Measurements from ENCODE around the gene ADAMTS9.

Gene ADAMTS9, protein sequence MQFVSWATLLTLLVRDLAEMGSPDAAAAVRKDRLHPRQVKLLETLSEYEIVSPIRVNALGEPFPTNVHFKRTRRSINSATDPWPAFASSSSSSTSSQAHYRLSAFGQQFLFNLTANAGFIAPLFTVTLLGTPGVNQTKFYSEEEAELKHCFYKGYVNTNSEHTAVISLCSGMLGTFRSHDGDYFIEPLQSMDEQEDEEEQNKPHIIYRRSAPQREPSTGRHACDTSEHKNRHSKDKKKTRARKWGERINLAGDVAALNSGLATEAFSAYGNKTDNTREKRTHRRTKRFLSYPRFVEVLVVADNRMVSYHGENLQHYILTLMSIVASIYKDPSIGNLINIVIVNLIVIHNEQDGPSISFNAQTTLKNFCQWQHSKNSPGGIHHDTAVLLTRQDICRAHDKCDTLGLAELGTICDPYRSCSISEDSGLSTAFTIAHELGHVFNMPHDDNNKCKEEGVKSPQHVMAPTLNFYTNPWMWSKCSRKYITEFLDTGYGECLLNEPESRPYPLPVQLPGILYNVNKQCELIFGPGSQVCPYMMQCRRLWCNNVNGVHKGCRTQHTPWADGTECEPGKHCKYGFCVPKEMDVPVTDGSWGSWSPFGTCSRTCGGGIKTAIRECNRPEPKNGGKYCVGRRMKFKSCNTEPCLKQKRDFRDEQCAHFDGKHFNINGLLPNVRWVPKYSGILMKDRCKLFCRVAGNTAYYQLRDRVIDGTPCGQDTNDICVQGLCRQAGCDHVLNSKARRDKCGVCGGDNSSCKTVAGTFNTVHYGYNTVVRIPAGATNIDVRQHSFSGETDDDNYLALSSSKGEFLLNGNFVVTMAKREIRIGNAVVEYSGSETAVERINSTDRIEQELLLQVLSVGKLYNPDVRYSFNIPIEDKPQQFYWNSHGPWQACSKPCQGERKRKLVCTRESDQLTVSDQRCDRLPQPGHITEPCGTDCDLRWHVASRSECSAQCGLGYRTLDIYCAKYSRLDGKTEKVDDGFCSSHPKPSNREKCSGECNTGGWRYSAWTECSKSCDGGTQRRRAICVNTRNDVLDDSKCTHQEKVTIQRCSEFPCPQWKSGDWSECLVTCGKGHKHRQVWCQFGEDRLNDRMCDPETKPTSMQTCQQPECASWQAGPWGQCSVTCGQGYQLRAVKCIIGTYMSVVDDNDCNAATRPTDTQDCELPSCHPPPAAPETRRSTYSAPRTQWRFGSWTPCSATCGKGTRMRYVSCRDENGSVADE (N-terminal part only)

DNA sequence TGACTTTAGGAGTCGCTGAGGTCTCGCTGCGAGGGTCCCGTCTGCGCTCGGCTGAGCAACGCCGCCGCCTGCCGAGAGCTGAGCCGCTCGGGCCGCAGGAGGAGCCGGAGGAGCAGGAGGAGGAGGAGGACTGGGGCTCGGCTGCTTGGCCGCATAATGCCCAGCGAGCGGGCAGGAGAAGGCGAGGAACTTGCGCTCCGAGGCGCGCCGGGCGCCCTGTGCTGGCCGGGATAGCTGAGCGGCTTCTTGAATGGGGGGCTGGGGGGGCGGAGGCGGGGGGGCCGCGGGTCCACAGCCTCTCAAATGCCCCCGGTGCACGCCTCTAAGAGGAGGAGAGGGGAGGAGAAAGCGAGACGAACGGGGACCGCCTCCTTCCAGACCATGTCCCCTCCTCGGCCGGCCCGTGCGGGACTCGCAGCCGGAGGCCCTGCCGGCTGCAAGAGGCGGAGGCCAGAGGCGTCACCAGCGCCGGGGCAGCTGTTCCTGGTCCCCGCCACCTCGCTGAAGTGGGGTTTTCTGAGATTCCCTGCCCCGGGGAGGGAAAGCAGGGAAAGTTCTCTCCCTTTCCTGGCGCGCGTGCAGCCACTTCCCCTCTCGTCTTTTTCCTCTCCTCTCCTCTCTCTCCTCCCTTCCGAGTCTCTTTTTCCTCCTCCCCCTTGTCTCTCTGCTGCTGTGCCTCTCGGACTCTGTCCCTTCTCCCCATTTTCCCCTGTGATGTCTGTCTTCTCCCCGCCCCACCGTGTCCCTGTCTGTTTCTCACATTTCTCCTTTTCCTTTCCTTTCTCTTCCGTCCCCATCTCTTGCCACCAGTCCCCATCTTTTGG is at the start of gene ADAMTS9:
Gene ADAMTS9 (minus strand): TSS at position 220 of the 824 bp plus-strand sequence. CDS start 343 bp downstream, outside the sequence.
- DNase-seq, result no peak

DNA sequence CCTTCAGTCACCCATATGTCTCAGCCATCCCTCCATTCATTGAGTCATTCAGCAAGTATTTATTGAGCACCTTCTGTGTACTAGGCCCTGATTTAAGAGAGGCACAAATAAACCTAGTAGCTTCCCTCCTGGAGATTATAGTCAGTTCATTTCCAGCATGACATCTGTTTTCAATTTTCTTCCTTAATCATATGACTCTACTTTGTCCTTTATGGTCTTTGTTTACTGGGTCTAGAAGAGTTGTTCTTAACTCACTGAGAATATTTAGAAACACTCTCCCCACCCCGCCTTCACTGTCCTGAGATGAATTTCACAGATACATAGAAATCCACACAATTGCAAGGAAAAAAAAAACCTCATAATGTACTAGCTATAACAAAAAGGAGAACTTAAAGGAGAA is 44.8 kb upstream of the ADAMTS9 start:
- no peak for DNase-seq

DNA sequence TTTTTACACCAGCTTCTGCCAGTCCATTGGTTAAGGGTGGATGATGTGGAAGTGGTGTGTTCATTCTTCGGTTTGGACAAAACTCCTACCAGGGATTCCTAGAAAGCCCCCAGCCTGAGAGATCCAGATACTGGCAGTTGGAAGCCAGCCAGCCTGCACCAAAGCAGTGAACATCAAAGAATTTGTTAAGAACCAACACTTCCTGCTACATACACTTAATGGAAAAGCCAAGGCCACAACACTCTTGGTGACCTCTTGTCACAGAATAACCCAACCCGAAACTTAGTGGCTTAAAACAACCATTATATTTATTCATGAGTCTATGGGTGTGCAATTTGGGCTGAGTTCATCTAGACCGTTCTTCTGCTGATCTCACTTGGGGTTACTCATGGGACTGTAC is 42.9 kb upstream of the ADAMTS9 start:
- no peak for DNase-seq

DNA sequence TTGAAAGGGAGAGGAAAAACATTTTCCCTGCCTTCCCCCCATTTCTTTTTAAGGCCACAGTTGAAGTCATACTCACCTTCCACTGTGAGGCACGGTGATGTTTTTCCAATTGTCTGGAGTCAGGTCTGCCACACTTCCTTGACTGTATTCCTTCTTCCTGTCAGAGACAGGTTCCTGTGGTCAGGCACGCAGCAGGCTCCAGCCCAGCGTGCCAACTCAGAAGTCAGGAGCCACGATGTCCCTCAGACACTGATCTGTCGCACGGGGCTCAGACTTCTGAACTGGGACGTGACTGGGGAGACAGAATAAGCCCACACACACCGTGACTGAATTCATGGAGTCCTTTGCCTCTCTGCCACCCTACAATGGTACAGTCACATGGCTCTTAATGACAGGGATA is 41.2 kb upstream of the ADAMTS9 start:
- DNase-seq, result no peak

DNA sequence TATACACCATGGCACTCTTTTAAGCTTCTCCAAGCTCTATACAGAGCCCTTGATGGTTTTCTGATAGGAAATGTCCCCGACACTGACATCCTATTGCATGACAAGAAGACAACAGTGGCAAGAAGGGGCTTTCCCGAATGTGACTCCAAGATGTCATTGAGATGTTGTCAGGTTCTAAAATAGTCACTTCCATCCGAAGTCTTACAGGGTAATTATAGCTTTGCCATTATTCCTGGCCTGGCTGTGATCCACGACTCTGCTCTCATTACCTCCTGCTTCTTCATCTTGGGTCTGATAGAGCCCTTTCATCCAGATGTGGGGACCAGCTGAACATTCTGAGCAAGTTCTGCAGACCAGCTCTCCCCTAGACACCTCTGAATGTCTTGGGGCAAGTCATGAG is 40.6 kb upstream of the ADAMTS9 start:
- DNase-seq, result no peak

DNA sequence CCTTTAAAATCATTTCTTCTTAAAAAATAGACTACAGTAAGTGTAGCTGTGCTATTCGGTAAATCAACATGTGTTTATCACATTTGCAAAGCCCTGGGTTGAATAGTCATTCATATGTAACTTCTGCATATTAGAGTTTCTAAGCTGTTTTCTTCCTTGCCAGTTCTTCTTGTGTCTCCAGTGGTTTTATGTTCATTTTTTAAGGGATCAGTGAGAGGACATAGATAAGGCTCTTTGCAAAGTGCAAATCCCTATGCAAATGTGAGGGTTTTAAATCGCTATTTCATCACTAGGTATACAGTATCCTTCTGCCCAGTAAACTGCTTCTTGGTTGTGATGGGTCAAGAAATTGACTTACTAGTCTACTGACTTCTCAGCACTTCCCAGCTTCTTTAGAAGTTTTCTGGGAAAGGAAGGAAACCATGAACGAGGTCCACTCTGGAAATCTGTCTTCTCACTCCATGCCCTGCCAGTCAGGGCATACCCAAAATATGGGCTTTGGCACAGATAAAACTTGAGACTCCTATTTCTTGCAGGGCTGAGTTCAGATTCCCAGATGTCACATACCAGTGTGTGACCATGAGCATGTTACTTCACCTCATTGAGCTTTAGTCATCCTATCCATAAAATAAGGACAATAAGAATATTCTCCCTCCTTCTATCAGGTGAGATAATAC is 38.8 kb upstream of the ADAMTS9 start:
- DNase-seq, result no peak

DNA sequence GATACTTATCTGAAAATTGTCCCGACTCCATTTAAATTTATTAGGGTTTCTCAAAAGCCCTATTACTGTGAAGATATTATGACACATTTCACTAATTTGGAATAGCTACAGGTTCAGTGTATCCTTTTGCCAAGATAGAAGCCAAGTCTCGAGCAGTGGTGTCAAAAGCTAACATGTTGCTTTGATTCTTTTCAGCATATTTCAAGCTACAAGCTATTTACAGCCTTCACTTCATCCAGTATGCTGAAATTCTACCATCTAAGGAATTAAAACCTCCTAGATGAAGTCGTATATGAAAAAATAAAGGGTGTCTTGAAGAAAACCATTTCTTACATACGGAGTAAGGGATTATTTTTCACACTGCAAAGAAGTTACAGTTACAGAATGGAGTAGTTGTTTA is 31.2 kb upstream of the ADAMTS9 start:
- no peak for DNase-seq

DNA sequence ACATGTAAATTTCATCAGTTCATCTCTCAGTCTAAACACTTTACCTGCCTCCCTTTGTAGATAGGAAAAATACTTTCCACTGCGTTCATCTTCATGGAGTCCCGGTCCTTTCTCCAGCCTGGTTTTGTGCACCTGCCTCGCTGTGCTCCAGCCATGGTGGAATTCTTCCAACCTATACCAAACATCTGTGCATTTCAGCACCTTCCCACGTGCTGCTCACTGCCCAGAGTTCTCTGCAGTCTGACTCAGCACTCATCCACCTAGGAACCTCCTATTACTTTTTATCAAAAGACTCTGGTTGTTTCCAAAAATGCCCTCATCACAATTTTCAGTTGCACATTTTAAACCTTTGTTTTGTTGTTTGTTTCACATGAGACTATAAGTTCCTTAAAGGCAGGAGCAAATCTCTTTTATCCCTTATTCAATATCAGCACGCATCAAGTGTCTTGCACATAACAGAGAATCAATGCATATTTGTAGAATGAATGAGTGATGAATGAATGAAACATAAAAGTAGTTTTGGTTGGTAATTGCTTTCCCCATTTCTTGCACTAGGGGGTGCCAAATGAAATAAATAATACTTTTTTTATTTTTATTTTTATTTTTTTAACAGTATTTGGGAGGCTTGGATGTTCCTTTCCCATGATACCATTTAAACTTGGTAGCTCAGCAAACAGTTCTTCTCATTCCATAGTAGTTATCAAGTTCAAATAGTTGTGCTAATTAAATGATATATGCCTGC is 30.2 kb upstream of the ADAMTS9 start:
- no peak for DNase-seq

DNA sequence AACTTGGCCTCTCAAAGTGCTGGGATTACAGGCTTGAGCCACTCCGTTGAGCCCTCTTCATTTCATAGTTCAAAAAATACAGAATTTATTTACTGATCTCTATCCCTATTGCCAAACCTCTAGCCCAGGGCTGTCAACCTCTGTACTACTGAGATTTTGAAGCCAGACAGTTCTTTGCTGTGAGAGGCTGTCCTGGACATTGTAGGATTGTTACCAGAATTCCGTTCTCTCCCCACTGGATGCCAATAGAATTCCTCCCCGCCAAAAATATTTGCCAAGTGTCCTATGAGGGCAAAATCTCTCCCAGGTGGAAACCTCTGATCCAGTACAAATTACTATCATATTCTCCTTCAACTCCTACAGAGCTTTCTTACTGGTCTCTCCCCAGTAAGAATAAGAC is 29.6 kb upstream of the ADAMTS9 start:
- DNase-seq, result no peak

DNA sequence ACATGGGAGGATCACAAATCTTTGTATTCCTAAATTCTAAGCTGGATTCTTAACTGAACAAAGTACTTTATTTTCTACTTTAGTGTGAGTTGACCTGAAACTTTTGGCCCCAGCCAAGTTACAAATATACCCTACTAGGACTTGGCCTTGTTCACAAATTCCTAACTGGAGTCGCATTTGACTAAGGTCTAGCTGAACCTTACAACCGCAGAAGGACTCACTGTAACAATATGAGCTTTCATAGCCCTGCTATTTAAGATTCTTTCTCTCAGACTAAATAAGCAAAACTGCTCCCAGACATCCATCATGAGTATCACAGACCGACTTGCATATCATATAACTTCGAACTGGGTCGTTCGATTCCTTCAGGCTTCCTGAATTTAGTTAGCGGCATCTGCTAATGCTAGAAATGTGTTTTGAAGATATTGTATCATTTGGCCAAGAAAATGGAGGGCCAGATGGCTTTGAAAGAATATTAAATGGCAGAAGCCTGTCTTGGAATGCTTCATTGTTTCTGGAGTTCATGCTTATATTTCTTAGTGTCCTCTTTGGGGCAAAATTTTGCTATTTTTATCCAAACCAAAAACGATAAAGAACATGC is 28.4 kb upstream of the ADAMTS9 start:
- DNase-seq, result no peak

DNA sequence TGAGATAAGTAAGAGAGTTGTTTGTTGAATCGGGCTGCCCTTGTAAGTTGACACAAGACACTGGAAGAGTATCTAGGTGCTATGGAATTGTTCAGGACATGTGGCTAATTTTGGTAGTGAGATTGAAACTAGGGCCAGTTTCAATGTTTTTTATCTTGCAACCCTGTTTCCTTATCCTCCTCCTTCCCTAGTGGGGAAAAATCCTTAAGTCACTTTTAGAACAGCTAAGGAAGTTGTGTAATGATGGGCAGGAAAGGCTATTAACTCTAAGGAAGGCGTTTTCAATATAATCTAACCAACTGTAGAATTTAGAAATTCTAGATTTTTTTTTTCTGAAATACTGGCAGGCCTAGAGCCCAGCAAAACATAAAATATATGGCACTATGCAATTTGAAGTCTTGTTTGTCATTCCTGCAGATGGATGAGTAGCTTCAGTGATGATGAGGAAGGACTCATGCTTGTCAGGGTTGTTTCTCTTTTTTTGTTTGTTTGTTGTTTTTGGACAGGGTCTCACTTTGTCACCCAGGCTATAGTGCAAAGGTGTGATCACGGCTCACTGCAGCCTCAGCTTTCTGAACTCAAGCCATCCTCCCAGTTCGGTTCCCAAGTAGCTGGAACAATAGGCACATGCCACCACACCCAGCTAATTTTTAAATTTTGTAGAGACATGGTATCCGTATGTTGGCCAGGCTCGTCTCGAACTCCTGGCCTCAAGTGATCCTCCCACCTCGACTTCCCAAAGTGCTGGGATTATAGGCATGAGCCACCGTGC is 27.6 kb upstream of the ADAMTS9 start:
- DNase-seq, result no peak

DNA sequence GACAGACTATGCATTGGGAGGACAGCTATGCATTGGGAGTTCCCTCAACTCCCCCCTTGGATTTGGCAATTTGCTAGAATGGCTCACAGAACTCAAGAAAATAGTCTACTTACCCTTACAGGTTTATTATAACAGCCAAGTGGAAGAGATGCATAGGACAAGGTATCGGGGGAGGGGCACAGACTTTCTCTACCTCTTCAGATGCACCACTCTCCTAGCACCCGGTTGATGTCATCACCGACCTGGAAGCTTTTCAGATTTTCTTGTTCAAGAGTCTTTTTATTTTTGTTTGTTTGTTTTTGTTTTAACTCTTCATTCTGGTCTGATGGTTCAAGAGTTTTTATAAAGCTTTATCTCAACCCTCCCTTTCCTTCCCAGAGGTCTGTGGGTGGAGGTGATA is 20.7 kb upstream of the ADAMTS9 start:
- DNase-seq, result no peak

DNA sequence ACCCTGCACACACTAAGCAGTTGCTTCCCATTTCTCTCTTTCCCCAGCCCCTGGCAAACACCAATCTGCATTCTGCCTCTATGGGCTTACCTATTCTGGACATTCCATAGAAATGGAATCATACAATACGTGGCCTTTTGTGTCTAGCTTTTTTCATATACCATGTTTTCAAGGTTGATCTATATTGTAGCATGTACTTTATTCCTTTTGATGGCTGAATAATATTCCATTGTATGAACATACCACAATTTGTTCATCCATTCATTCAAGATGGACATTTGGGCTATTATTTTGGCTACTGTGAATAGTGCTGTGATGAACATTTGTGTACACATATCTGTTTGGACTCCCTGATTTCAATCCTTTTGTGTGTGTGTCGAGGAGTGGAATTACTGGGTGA is 18.1 kb upstream of the ADAMTS9 start:
- no peak for DNase-seq

DNA sequence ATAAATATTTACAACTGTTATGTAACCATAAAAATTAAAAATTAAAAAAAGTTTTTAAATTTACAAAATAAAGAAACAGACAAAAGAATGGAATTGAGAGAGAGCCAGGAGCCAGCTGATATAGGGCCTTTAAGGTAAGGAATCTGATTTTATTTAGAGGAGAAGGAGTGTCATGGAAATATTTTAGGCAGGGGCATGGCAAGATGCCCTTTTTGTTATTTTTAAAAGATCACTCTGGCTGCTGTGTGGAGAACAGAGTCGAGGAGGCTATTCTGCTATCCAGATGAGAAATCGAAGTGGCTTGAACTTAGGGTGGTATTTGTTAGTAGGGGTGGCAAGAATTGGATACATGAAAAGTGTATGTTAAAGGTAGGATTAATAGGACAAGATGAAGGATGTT is 9.1 kb upstream of the ADAMTS9 start:
- no peak for DNase-seq

DNA sequence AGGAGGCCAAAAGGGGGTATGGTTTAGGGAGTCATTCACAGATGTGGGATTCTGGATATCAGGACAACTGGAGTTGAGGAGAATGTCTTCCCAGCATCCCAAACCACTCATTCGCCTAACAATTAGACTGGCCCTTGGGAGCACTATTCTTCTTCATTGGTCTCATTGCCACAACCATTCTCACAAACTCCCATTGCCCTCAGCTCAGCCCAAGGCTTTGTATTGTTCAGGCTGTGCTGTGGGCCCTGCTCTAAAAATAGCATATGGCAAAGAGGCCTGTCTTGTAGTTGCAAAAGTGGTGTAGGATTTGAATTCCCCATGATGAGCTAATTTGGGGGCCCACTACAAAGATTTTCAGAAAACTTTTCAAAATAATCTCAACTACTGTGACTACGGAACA is 6.3 kb upstream of the ADAMTS9 start:
- no peak for DNase-seq

DNA sequence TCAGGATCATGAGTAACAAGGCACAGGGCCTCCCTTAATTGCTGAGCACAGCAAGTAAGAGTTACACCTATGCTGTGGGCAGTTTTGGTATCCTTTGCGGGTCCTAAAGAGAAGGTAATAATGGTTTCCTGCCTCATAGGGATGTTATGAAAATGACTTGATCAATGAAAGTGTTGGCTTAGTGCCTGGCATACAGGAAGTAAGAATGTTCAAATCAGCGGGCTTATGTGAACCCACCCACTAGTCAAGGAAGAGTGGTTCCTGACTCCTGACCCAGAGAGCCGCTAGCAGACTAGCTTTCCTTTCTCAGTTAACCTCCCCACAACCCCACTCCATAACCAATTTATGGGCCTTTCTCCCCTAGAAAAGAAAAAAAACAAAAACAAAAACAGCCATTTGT is 5.2 kb upstream of the ADAMTS9 start:
- no peak for DNase-seq

DNA sequence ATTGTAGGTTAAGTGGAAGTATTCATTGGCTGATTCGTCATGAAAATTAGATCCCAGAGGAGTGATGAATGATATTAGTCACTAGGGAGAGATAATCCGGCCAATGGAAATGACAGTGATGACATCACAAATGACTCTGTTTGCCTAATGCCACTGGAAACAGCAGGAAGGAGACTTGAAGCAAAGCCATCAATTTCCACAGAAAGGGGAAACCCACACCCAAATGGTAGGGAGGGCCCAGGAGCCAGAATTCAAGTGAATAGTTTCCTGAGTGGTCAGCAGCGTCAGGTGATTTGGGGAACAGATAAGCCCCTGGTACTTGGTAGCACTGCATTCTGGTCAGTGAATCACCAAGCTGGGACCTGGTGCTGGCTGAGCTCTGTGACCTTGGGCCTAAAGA is 3.3 kb upstream of the ADAMTS9 start:
- DNase-seq, result no peak

DNA sequence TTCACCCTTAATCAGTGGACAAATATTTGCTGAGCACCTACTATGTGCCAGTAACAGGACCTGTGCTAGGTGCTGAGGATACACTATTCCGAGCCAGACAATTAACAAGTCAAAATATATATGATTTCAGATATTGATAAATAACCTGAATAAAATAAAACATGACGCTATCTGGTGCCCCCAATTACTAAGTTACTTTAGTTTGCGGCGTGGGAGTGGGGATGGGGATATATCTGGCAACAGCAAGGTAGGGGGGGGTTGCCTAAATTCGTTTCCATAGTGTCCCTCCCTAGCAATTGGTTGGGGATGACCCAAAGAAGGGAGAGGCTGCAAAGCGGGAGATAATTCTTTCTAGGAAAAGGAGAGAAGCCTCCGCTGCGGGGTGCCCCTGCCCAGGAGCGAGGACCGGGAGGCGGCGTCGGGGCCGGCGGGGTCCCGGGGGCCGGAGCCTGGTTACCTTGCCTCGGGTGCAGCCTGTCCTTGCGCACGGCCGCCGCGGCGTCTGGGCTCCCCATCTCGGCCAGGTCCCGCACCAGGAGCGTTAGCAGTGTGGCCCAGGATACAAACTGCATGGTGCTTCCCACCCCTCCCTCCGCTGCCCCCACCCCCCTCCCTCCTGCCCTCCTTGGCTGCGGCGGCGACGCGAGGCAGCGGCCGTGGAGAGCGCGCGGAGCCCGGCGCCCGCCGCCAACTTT is 567 bp downstream of the ADAMTS9 start:
- no peak for DNase-seq

DNA sequence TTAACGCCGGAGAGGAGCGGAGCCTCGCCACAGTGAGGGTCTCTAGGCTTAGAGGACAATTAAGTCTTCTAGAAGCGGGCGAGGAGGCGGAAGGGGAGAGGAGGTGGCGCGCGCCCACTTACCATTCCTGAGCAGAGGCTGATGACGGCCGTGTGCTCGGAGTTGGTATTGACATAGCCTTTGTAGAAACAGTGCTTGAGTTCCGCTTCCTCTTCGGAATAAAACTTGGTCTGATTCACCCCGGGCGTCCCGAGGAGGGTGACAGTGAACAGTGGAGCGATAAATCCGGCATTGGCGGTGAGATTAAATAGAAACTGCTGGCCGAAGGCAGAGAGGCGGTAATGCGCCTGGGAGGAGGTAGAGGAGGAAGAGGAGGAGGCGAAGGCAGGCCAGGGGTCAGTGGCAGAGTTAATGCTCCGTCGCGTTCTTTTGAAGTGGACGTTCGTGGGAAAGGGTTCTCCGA is 1.3 kb downstream of the ADAMTS9 start:
- peak; percentile 5 for DNase-seq

Measured in suppressor macrophage treated with lipopolysaccharide for 4 hours (primary cell).